Measurements from ENCODE around the gene MBOAT1.
"Not testable (repeated sequence)": the region's sequence is repeated elsewhere in the genome, so short reads cannot be mapped to it uniquely, and the experiment has no call there.

The MBOAT1 gene

GRCh38 chr6:20170455-20171148 lies 41.7 kb downstream of the MBOAT1 start:
- no peak for DNase-seq (ENCODE audit: low spot score)

- no peak for DNase-seq (ENCODE audit: low spot score)
Measured at GRCh38 chr6:20169786-20170185, 42.5 kb downstream of the MBOAT1 start.

GRCh38 chr6:20169119-20169557 lies 43.1 kb downstream of the MBOAT1 start:
- no peak for DNase-seq (ENCODE audit: low spot score)

- DNase-seq (ENCODE audit: low spot score) = no peak
Measured at GRCh38 chr6:20168690-20169089, 43.6 kb downstream of the MBOAT1 start.

- DNase-seq (ENCODE audit: low spot score) = no peak
Measured at GRCh38 chr6:20167601-20168000, 44.7 kb downstream of the MBOAT1 start.

- no peak for DNase-seq (ENCODE audit: low spot score)
Measured at GRCh38 chr6:20166210-20166609, 46.1 kb downstream of the MBOAT1 start.

GRCh38 chr6:20162515-20162914 lies 49.8 kb downstream of the MBOAT1 start:
- no peak for DNase-seq (ENCODE audit: low spot score)

GRCh38 chr6:20160541-20161283 lies 51.6 kb downstream of the MBOAT1 start:
- DNase-seq (ENCODE audit: low spot score) = no peak

GRCh38 chr6:20159781-20160540 lies 52.3 kb downstream of the MBOAT1 start:
- DNase-seq (ENCODE audit: low spot score) = no peak

- DNase-seq (ENCODE audit: low spot score) = no peak
Measured at GRCh38 chr6:20159098-20159497, 53.2 kb downstream of the MBOAT1 start.

- DNase-seq (ENCODE audit: low spot score) = no peak
Measured at GRCh38 chr6:20158676-20159075, 53.6 kb downstream of the MBOAT1 start.

GRCh38 chr6:20156824-20157223 lies 55.4 kb downstream of the MBOAT1 start:
- DNase-seq (ENCODE audit: low spot score) = no peak

GRCh38 chr6:20154753-20155152 lies 57.5 kb downstream of the MBOAT1 start:
- no peak for DNase-seq (ENCODE audit: low spot score)

- DNase-seq (ENCODE audit: low spot score) = no peak
Measured at GRCh38 chr6:20153194-20153593, 59.1 kb downstream of the MBOAT1 start.

GRCh38 chr6:20148433-20148832 lies 63.8 kb downstream of the MBOAT1 start:
- DNase-seq (ENCODE audit: low spot score) = no peak

GRCh38 chr6:20147469-20147868 lies 64.8 kb downstream of the MBOAT1 start:
- DNase-seq (ENCODE audit: low spot score) = no peak

GRCh38 chr6:20146831-20147230 lies 65.4 kb downstream of the MBOAT1 start:
- DNase-seq (ENCODE audit: low spot score) = not testable (repeated sequence)

GRCh38 chr6:20146291-20146690 lies 66.0 kb downstream of the MBOAT1 start:
- DNase-seq (ENCODE audit: low spot score) = no peak

GRCh38 chr6:20142866-20143265 lies 69.4 kb downstream of the MBOAT1 start:
- no peak for DNase-seq (ENCODE audit: low spot score)

- DNase-seq (ENCODE audit: low spot score) = no peak
Measured at GRCh38 chr6:20141931-20142330, 70.3 kb downstream of the MBOAT1 start.

GRCh38 chr6:20139127-20139963 lies 72.9 kb downstream of the MBOAT1 start:
- DNase-seq (ENCODE audit: low spot score) = not testable (repeated sequence)

- DNase-seq (ENCODE audit: low spot score) = no peak
Measured at GRCh38 chr6:20137837-20138236, 74.4 kb downstream of the MBOAT1 start.
